Measurements from ENCODE around the gene KANSL1. TPM values are rescaled to one million over a fixed set of nuclear protein-coding genes. Genes with fewer than 3 reads are reported as not detected.

The KANSL1 gene
- total RNA-seq, 1 experiment from 2014 or later = 72.7 TPM

DNA sequence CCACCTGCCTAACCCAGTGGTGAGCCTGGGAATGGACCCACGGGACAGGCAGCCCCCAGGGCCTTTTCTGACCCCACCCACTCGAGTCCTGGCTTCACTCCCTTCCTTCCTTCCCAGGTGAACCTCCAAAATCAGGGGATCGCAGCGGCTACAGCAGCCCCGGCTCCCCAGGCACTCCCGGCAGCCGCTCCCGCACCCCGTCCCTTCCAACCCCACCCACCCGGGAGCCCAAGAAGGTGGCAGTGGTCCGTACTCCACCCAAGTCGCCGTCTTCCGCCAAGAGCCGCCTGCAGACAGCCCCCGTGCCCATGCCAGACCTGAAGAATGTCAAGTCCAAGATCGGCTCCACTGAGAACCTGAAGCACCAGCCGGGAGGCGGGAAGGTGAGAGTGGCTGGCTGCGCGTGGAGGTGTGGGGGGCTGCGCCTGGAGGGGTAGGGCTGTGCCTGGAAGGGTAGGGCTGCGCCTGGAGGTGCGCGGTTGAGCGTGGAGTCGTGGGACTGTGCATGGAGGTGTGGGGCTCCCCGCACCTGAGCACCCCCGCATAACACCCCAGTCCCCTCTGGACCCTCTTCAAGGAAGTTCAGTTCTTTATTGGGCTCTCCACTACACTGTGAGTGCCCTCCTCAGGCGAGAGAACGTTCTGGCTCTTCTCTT, 196.8 kb downstream of the KANSL1 start:
- POLR2A ChIA-PET = no interaction called here
- CTCF ChIA-PET = interaction anchor here (1.9 kb wide), 1 partner anchor 25 kb away, joined by 10 read pairs; no protein-coding TSS in a partner anchor
- Mint-ChIP-seq H3K27ac (no peak overlapping the region), H3K27me3 (ENCODE audit: low read depth) (no peaks in the 10 kb centered on the region), H3K36me3 (no peaks in the 10 kb centered on the region), H3K4me3 (no peak overlapping the region), H3K4me1 (peaks cover 12% of the 10 kb centered on the region; the same call in 1 of the 2 replicates), H3K9me3 (no peaks in the 10 kb centered on the region)
- ATAC-seq (no peak), DNase-seq (ENCODE audit: low spot score) (no peak)
- TF ChIP-seq TEAD4 (CRISPR knock-in tag; IDR thresholded peaks at IDR 0.05) (no peak), ELF4 (CRISPR knock-in tag; IDR thresholded peaks at IDR 0.05; ENCODE audit: low read depth) (no peak), ZNF317 (CRISPR knock-in tag; IDR thresholded peaks at IDR 0.05; ENCODE audit: borderline replicate concordance, low read depth) (no peak), ETV6 (CRISPR knock-in tag; IDR thresholded peaks at IDR 0.05) (no peak)
- TF ChIP-seq, protein P1, sequence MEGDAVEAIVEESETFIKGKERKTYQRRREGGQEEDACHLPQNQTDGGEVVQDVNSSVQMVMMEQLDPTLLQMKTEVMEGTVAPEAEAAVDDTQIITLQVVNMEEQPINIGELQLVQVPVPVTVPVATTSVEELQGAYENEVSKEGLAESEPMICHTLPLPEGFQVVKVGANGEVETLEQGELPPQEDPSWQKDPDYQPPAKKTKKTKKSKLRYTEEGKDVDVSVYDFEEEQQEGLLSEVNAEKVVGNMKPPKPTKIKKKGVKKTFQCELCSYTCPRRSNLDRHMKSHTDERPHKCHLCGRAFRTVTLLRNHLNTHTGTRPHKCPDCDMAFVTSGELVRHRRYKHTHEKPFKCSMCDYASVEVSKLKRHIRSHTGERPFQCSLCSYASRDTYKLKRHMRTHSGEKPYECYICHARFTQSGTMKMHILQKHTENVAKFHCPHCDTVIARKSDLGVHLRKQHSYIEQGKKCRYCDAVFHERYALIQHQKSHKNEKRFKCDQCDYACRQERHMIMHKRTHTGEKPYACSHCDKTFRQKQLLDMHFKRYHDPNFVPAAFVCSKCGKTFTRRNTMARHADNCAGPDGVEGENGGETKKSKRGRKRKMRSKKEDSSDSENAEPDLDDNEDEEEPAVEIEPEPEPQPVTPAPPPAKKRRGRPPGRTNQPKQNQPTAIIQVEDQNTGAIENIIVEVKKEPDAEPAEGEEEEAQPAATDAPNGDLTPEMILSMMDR (IDR thresholded peaks at IDR 0.05) = no peak
- TF ChIP-seq, protein P2, sequence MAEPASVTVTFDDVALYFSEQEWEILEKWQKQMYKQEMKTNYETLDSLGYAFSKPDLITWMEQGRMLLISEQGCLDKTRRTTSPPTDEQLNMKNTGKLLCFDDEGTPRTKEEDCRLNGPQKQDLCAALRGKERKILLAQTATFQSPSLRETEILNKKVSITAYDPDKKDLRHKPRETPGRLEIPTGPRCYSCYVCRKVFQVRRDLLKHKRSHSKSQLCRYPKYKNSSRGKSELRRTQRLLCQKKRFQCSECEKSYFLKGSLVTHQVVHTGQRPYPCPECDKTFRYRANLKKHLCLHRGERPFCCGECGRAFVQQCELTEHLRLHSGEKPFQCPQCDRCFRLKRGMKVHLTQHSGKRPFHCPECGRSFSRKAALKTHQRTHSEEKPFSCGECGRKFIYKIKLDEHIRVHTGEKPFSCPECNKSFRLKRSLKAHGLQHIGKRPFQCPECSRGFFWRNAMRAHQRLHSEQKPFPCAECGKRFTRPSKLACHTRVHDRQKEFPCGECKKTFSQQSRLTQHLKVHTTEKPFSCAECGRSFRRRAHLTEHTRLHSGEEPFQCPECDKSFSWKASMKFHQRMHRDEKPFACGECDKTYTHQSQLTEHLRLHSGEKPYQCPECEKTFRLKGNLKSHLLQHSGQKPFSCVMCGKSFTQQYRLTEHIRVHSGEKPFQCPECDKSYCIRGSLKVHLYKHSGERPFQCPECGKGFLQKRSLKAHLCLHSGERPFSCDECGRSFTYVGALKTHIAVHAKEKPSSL (CRISPR knock-in tag; conservative IDR thresholded peaks at IDR 0.05) = no peak

DNA sequence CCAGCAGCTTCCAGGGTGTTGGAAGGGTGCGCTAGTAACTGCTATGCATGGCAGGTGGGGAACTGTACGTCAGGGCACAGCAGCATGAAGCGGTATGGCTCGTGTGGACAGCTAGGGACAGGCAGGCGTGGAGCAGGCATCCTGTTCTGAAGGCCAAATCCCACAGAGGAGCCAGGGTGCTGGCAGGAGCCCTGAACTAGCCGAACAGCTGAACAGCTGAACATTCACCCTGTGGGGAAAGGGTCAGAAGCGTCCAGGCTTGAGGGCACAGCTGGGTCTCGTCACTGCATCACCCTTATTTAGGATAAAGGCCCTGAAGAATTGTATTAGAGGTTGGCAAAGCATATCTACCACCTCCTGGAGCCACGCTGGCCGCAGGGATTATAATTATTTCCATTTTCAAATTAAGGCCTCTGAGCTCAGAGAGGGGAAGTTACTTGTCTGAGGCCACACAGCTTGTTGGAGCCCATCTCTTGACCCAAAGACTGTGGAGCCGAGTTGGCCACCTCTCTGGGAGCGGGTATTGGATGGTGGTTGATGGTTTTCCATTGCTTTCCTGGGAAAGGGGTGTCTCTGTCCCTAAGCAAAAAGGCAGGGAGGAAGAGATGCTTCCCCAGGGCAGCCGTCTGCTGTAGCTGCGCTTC, 197.5 kb downstream of the KANSL1 start:
- Mint-ChIP-seq H3K27me3 (ENCODE audit: low read depth) (no peaks in the 10 kb centered on the region), H3K9me3 (no peaks in the 10 kb centered on the region), H3K36me3 (no peaks in the 10 kb centered on the region), H3K4me3 (no peak overlapping the region), H3K27ac (no peak overlapping the region), H3K4me1 (peaks cover 12% of the 10 kb centered on the region; the same call in 1 of the 2 replicates)
- DNase-seq (ENCODE audit: low spot score) = no peak
- CTCF ChIA-PET = interaction anchor here (1.9 kb wide), 1 partner anchor 24 kb away, joined by 10 read pairs; no protein-coding TSS in a partner anchor
- POLR2A ChIA-PET = no interaction called here
- no peak for ATAC-seq
- TF ChIP-seq FOXJ3 (CRISPR knock-in tag; IDR thresholded peaks at IDR 0.05; ENCODE audit: borderline replicate concordance) = no peak
- no peak for TF ChIP-seq CREM (CRISPR knock-in tag; IDR thresholded peaks at IDR 0.05)
- TF ChIP-seq, protein P3, sequence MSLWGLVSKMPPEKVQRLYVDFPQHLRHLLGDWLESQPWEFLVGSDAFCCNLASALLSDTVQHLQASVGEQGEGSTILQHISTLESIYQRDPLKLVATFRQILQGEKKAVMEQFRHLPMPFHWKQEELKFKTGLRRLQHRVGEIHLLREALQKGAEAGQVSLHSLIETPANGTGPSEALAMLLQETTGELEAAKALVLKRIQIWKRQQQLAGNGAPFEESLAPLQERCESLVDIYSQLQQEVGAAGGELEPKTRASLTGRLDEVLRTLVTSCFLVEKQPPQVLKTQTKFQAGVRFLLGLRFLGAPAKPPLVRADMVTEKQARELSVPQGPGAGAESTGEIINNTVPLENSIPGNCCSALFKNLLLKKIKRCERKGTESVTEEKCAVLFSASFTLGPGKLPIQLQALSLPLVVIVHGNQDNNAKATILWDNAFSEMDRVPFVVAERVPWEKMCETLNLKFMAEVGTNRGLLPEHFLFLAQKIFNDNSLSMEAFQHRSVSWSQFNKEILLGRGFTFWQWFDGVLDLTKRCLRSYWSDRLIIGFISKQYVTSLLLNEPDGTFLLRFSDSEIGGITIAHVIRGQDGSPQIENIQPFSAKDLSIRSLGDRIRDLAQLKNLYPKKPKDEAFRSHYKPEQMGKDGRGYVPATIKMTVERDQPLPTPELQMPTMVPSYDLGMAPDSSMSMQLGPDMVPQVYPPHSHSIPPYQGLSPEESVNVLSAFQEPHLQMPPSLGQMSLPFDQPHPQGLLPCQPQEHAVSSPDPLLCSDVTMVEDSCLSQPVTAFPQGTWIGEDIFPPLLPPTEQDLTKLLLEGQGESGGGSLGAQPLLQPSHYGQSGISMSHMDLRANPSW (CRISPR knock-in tag; conservative IDR thresholded peaks at IDR 0.05; ENCODE audit: low read depth) = no peak
- no peak for TF ChIP-seq SMAD3 (CRISPR knock-in tag; IDR thresholded peaks at IDR 0.05; ENCODE audit: borderline replicate concordance)
- TF ChIP-seq, protein P4, sequence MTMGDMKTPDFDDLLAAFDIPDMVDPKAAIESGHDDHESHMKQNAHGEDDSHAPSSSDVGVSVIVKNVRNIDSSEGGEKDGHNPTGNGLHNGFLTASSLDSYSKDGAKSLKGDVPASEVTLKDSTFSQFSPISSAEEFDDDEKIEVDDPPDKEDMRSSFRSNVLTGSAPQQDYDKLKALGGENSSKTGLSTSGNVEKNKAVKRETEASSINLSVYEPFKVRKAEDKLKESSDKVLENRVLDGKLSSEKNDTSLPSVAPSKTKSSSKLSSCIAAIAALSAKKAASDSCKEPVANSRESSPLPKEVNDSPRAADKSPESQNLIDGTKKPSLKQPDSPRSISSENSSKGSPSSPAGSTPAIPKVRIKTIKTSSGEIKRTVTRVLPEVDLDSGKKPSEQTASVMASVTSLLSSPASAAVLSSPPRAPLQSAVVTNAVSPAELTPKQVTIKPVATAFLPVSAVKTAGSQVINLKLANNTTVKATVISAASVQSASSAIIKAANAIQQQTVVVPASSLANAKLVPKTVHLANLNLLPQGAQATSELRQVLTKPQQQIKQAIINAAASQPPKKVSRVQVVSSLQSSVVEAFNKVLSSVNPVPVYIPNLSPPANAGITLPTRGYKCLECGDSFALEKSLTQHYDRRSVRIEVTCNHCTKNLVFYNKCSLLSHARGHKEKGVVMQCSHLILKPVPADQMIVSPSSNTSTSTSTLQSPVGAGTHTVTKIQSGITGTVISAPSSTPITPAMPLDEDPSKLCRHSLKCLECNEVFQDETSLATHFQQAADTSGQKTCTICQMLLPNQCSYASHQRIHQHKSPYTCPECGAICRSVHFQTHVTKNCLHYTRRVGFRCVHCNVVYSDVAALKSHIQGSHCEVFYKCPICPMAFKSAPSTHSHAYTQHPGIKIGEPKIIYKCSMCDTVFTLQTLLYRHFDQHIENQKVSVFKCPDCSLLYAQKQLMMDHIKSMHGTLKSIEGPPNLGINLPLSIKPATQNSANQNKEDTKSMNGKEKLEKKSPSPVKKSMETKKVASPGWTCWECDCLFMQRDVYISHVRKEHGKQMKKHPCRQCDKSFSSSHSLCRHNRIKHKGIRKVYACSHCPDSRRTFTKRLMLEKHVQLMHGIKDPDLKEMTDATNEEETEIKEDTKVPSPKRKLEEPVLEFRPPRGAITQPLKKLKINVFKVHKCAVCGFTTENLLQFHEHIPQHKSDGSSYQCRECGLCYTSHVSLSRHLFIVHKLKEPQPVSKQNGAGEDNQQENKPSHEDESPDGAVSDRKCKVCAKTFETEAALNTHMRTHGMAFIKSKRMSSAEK (CRISPR knock-in tag; IDR thresholded peaks at IDR 0.05; ENCODE audit: borderline replicate concordance) = no peak
- no peak for TF ChIP-seq ZNF317 (CRISPR knock-in tag; IDR thresholded peaks at IDR 0.05; ENCODE audit: borderline replicate concordance, low read depth)
- no peak for TF ChIP-seq GTF2I (CRISPR knock-in tag; conservative IDR thresholded peaks at IDR 0.05)
- no peak for TF ChIP-seq FOXP1 (CRISPR knock-in tag; IDR thresholded peaks at IDR 0.05; ENCODE audit: borderline replicate concordance)
- TF ChIP-seq, protein P5, sequence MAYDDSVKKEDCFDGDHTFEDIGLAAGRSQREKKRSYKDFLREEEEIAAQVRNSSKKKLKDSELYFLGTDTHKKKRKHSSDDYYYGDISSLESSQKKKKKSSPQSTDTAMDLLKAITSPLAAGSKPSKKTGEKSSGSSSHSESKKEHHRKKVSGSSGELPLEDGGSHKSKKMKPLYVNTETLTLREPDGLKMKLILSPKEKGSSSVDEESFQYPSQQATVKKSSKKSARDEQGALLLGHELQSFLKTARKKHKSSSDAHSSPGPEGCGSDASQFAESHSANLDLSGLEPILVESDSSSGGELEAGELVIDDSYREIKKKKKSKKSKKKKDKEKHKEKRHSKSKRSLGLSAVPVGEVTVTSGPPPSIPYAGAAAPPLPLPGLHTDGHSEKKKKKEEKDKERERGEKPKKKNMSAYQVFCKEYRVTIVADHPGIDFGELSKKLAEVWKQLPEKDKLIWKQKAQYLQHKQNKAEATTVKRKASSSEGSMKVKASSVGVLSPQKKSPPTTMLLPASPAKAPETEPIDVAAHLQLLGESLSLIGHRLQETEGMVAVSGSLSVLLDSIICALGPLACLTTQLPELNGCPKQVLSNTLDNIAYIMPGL (CRISPR knock-in tag; IDR thresholded peaks at IDR 0.05) = no peak
- no peak for TF ChIP-seq ZNF396 (CRISPR knock-in tag; IDR thresholded peaks at IDR 0.05; ENCODE audit: borderline replicate concordance)
- TF ChIP-seq ZNF423 (CRISPR knock-in tag; IDR thresholded peaks at IDR 0.05) = no peak
- TF ChIP-seq, protein P6, sequence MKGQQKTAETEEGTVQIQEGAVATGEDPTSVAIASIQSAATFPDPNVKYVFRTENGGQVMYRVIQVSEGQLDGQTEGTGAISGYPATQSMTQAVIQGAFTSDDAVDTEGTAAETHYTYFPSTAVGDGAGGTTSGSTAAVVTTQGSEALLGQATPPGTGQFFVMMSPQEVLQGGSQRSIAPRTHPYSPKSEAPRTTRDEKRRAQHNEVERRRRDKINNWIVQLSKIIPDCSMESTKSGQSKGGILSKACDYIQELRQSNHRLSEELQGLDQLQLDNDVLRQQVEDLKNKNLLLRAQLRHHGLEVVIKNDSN (CRISPR knock-in tag; IDR thresholded peaks at IDR 0.05) = no peak

Data from WTC11 (cell line).